Bone marrow (tissue), 2 donors: ENCODE results near the gene ELFN1.

Experiments used
- DNase-seq, 2 donors: peaks; one replicate each; lab custom pipeline; 2025; lab: John Stamatoyannopoulos, UW

Gene ELFN1

DNA sequence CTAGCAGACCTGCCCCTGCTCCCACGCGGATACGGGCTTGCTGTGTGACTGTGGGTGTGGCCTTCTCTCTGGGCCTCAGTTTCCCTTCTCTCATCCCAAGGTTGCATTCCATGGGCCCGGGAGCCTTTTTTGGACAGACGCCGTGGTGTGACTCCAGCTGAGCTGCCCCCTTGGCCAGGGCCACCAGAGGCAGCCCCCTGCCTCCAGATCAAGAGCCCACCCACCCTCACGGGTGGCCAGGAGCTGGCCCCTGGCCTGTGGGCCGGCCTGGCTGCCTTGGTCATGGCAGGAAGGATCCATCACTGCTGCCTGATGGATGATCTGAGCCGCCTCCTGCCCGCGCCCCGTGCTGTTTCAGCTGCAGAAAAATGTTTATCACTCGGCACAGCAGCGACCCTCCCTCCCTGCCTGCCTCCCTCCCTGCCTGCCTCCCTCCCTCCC is 27.8 kb upstream of the ELFN1 start:
- no peak for DNase-seq

DNA sequence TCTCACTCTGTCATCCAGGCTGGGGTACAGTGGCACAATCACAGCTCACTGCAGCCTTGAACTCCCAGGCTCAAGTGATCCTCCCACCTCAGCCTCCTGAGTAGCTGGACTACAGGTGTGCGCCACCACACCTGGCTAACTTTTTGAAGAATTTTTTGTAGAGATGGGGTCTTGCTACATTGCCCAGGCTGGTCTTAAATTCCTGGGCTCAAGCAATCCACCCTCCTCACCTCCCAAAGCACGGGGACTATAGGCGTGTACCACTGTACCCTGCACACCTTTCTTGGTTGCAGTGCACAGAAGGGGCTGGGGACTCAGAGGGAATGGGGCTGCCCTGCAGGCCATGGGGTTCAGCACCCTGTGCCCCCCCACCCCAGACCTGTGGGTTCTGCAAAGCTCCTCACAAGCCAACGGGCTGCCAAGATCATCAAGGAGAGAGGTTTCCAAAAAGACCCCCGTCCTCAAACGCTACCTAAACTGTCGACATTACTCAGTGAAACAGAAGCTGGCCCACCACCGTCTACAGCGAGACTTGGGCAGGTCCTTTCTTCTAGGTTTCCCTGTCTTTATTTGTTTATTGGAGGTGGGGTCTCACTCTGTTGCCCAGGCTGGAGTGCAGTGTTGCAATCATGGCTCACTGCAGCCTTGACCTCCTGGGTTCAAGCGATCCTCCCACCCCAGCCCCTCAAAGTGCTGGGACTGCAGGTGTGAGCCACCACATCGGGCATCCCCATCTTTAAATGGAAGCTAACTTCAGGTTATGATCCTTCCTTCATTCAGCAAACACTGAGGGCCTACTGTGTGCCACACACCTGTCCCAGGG is 26.6 kb upstream of the ELFN1 start:
- DNase-seq, result no peak

DNA sequence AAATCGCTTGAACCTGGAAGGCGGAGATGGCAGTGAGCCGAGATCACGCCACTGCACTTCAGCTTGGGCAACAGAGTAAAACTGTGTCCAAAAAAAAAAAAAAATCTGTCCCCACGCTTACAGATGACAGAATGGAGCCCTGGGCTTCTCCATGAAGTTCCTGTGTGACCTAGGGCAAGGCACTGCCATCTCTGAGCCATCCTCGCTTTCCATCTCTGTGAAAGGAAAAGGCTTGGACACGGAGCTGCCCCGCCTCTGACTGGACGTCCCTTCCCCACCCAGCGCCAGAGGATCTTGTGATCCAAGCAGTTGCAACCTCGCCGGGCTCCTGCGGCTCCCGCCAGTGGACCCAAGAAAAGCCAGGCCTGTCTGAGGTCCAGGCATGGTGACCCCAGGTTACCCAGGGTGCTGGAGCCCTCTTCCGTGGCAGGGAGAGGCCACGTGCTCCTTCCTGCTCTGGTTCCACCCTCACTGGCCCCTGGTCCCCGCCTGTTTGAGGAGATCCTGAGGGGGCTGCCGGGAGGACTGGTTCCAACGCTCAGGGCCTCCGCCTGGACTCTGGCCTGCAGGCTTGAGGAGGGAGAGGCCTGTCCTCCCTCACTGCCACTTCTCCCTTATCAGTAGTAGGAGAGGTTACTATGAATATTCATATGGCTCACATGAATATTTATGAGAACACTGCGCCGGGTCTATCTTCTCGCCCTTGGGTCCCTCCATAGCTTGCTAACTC is 25.6 kb upstream of the ELFN1 start:
- DNase-seq, result no peak

DNA sequence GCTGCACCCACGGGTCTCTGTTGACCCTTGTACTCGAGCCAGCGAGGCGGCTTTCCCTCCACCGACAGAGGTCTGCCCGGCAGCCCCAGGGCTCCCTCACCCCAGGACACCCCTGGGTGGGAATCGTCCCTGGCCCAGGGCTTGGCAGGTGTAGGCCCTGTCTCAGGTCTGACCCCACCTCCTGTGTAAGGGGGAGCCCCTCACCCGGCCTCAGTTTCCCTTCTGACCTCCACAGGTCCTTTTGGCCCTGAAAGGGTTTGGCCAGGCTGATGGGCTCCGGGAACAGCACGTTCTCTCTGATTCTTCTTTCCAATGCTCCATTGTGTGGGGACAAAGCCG is 25.0 kb upstream of the ELFN1 start:
- DNase-seq, result no peak

DNA sequence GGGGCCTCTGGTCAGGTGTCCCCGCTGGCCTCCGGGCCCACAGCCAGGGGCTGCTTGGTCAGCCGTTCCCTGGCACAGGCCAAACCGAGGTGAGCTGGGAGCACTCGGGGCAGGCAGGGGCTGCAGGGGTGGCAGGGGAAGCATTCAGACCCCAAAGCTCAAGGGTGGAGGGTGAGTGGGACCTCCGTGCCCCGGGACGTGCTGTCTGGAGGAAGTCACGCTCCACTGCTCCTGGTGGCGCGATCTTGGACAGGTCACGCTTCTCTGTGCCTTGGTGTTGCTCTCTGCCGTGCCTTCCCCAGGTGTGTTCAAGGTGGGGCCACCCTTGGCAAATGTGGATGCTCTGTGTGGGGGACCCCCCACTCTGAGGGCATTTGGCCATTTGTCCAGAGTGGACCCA is 24.6 kb upstream of the ELFN1 start:
- DNase-seq, result no peak

DNA sequence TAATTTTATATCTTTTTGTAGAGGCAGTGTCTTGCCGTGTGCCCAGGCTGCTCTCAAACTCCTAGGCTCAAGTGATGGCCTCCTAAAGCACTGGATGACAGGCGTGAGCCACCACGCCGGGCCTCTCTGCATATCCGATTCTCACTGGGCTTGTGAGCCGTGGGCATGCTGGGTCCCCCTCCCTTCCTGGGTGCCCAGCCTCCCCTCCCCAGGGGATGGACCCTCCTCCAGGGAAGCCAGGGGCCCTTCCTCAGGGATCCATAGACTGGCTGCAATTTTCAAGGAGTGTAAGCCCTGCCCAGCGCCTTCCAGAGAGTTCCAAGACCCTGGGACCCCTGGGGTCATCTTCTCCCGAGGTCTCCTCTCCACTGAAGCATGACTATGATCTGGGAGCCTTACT is 23.7 kb upstream of the ELFN1 start:
- DNase-seq, result no peak

DNA sequence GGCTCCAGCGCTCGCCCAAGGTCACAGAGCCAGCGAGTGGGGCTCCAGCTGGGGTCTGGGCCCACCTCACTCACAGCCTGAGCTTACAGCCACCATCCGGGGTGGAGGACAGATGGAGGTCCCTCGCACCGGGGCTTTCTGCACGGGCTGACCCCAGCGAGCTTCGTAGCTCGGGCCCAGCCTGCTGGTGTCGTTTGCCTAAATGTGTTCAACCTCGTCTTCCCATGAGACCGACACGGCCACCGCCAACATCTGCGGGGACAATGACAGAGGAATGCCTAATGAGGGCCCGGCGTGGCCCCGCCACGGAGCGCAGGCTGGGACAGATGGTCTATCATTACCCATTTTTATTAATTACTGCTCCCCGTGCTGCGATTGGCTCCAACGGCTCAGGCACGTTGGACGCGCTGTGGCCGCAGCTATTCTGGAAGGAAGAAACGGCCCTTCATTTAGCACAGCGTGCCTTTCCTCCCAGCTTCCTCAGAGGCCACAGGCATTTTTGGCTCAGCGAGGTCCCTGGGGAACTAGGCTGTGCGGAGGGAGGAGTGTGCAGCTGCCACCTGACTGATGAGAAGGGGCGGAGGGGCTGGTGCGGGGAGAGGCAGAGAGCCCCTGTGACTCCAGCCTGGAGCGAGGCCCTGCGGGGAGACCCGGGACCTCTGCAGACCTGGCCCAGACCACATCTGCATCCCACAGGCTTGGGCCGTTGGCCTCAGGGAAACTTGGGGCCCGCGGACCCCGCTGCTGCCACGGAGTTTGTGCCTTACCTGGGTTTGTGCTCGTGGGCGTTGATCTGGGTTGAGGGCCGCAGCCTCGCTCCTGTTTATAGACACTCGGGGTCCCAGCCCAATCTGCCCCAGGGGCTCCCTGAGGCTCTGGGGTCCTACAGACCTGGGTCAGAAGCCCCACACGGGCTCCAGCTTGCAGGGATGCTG is 22.9 kb upstream of the ELFN1 start:
- no peak for DNase-seq

DNA sequence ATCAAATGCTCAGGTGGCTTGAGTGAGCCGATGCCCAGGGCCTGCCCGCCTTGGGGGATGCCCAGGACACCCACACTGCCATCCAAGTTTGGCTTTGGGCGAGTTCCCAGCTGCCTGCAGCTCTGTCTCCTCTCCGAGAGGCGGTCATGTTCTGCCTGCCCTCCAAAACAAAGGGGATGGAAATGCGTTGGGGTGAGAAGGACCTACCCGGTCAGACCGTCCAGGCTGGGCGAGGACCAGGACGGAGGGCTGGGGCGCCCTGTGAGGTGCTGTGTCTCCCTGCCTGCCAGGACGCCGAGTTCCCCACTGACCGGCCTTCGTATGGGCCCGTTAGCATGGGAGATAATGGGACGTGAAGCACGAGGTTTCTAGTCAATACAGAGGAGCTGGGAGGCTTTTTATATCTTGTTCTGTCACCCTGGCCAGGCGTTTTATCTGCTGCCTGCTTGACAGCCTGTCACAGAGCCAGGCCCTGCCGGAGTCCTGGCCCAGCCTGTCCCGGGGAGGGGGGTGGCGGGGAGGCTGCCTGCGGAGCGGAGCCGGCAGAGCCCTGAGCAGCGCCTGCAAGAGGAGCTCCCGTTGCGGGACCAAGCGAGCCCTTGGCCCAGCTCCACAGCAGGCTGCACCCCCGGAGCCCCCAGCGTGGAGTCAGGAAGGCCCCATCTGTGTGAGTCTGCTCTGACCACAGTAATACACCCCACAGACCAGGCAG is 22.0 kb upstream of the ELFN1 start:
- no peak for DNase-seq

DNA sequence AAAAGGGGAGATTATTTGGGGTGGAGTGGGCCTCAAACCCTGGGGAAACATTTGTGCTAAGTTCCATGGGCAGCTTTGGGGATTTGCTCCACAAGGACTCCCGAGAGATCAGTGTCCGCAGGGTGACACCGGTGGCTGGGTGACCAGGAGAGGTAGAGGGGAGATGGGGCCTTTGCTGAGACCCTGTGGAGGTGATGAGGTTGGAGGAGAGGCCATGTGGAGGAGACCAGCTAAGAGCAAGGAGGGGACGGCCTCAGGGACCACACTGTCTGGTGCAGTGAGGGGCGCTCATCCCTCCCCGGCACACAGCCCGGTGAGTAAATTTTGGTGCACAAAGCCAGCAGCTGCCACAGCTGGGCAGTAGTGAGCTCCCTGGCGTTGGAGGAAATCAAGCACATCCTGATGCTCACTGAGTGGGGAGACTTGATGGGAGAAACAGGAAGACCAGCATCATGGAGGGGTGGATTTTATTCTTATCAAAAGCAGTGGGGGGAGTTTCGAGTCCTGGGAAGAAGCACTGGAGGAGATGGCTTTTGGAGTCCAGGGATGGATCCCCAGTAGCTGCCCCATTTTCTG is 20.2 kb upstream of the ELFN1 start:
- no peak for DNase-seq

DNA sequence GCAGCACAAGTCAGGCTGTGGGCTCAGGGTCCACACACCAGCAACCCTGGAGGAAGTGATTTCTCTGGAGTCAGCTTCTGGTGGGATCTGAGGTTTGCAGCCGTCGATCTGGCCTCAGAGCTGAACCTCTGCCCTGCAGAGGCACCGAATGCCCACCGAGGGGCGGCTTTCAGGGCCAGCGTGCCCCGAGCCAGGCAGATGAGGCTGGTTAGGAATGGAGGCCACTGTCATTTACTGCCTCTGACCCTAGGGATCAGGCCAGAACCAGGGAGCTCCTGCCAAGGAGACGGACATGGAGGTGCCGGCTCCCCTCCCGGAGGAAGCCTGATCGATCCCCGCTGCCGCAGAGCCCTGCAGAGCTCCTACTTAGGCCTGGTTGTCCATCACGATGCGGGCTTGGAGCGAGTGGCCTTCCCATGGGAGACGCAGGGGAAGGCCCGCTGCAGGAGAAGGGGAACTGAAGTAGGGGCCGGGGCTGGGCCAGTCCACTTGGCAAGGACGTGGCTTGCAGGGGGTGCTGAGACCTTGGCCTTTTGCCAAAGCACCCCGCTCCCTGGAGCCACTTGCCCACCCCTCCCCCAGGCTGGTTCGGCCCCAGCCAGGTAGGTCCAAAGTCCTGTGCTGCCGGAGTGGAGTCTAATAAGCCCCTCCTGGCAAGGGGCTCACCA is 19.6 kb upstream of the ELFN1 start:
- DNase-seq, result no peak

DNA sequence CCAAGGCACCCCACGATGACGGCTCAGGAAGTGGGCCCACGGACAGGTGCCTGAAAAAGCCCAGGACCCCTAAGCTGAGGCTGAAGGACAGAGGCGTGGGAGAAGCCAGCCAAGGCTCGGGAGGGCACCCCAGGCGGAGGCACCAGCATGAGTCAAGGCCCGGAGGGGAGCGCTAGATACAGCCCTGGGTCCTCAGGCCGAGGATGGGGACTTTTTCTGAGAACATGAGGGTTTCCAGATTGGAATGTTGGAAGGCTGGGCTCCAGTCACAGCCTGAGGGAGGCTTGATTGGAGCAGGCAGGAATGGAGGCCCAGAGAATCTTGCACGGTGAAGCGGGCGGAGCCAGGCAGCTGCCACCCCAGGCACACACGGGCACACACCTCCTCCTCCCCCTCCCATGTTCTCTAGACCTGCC is 19.0 kb upstream of the ELFN1 start:
- DNase-seq, result no peak

DNA sequence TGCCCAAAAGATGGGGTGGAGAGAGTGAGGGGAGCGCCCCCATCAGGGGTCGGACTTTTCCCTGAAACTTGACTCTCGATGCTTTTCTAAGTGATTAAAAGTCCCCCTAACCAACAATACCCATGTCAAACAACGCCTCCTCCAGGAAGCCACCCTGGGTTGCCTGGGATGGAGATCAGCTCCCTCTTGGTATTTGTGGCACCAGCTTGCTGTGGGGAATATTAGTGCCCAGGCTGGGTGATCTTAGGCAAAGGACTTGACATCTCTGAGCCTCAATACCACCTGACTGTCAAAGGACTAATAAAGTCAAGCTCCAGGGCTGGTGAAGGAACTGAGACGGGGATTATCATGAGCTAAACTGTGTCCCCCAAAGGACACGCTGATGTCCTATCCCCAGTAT is 18.2 kb upstream of the ELFN1 start:
- DNase-seq, result no peak

DNA sequence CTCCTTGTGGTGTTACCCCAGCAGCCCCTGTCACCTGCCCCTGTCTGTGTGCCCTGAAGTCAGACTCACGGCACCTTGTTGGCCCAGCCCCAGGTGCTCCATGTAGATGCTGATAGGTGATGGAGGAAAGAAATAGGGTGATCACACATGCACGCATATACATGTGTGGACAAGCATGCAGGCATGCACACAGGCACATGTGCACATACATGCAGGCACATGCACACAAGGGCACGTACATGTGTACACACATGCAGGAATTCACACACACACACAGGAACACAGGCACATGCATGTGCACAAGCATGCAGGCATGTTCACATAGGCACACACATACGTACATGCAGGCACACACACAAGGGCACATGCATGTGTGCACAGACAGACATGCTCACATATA is 16.6 kb upstream of the ELFN1 start:
- DNase-seq, result no peak

DNA sequence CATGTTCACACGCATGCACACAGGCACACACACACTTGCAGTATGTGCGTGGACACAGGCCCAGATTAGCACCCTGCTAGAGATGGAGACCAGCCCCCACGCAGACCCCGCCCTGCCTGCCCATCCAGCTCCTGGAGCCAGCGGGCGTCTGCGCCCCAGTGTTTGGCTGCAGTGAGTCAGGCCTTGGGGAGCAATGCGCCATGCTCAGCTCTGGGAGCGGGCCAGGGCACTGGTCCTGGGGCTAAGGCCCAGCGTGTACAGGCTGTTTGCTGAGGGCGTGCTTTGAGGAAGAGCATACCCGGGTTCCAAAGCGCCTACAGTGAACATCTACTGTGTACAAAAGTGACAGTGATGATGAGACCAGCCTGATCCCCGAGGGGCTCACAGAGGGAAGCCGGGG is 16.0 kb upstream of the ELFN1 start:
- no peak for DNase-seq

DNA sequence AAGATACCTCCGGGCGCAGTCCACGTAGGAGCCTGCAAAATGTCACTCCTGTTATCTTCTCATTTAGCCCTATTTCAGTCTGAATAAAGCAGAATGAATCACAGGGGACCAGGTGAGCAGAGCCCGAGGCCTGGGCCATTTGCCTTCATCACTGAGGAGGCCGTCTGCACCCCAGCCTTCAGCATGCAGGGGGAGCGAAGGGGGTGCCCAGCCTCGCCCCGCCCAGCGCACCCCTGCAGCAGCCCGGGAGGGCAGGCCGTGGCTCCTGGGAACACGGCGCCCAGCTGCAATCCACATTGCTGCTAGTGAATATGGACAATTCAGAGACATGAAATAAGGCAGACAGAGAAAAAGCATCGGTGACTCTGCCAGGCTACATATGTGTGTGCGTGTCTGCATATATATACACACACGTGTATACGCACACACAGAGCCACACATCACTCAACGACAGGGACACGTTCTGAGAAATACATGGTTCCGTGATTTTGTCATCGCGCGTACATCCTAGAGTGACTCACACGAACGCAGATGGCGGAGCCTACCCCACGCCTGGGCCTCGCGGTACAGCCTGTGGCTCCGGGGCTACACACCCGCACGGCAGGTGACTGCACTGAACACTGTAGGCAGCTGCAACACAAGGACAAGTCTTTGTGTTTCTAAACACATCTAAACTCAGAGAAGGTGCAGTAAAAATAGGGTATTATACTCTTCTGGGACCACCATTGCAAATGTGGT is 15.2 kb upstream of the ELFN1 start:
- DNase-seq, result no peak

DNA sequence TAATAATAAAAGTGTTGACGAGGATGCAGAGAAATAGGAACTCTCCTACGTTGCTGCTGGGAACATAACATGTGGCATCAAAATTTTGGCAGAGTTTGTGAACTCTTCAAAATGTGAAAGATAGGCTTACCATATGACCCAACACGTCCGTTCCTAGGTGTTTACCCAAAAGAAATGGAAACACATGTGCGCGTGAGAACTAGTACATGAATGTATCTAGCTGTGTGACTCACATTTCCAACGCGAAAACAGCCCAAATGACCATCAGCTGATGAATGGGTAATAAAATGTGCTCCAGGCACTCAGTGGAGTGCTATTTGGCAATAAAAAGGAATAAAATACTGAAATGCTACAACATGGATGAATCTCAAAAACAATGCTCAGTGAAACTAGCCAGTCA is 10.4 kb upstream of the ELFN1 start:
- DNase-seq, result no peak

DNA sequence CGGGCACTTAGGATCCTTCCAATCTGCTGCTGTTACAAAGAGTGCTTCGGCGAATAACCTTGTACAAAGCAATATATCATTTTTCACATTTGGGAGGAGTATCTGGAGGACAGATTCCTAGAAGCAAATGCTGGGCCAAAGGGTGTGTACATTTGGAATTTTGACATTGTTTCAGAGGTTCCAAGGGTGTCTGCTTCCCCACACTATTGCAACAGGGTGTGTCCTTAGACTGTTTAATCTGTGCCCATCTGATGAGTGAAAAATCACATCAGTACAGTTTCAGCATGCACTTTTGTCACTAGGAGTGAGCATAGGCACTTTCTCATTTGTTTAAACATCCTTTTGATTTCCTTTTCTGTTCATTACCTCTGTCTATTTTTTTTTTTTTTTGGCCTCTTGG is 8.6 kb upstream of the ELFN1 start:
- no peak for DNase-seq

DNA sequence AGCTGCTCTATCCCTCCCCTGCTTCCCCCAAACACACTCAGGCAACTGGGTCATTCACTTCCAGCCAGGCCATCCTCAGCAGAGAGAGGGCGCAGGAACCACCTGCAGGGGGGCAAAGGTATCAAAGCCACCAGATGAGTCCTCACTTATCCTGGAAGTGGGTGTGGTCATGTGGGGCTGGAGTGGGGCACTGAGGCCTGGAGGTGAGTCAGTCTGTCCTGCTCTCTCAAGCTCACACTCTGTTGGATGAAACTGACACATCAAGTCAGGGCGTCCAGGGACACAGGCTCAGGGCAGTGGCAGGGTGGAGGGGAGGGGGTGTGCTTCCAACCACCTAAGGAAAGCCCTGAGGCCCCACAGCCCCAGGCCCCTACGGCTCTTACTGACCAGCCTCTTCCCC is 8.0 kb upstream of the ELFN1 start:
- DNase-seq, result no peak

DNA sequence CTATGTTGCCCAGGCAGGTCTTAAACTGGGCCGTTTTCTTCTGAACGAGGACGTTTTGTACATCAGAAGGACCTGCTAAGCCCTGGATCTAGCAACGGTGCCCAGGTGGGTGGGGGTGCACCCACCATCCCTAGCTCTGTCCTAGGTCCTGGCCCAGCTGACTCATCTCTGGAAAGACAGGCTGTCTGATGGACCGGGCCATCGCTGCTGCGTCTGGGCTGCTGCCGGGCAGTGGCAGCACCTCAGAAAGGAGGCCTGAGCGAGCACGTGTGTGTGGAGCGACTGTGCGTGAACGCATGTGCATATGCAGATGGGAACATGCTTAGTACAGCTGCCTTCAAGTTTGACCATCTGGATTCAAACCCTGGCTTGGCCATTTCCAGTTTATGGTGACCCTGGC is 7.3 kb upstream of the ELFN1 start:
- no peak for DNase-seq

DNA sequence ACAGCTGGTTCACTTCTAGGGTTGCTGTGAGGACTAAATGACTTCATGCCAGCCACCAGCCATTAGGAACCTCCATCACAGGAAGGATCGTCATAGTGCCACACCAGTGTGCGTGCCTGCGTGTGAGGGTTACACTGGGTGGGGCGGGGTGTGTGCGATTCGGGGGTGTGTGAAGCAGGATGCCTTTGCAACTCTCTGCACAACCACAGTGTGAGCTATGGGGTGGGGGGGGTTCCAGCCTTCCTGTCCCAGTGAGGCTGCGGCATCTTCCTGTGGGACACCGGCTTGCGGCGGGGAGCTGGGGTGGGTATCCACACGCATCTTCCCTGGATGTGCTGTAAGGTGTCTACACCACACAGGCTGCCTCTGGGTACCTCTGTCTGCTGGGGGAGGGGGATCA is 6.9 kb upstream of the ELFN1 start:
- no peak for DNase-seq
